Ammon's horn (tissue), 1 donor: ENCODE measurements around the gene RBMXL3.
A peak's percentile ranks its signal among the peaks of the same experiment; 100 is the strongest.
"Not testable (repeated sequence)": the region's sequence is repeated elsewhere in the genome, so short reads cannot be mapped to it uniquely, and the experiment has no call there.

Experiments used
- DNase-seq: peaks from one replicate; pipeline ENCODE4 v3.0.0-alpha.2; 2016; ENCODE audit warnings: low spot score

Gene RBMXL3

DNA sequence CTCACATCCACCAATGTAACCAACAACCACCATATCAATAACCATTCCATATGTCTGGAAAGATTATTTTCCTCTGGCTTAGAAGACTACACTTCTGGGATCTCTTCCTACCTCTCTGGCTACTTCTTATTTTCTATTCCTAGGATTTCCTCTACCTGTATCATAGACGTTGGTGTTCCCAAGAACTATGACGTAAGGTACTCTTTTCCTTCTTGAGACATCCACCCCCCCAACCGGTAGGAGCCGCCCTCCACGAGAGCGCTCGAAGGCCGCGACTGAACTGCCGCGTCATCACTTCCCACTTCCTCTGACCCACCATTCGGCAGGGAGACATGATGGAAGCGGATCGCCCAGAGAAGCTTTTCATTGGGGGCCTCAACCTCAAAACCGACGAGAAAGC lies at the start of gene RBMXL3:
Gene RBMXL3 (plus strand): TSS at position 301 of the 400 bp plus-strand sequence. CDS start 32 bp downstream, at position 333.
- DNase-seq: no peak

DNA sequence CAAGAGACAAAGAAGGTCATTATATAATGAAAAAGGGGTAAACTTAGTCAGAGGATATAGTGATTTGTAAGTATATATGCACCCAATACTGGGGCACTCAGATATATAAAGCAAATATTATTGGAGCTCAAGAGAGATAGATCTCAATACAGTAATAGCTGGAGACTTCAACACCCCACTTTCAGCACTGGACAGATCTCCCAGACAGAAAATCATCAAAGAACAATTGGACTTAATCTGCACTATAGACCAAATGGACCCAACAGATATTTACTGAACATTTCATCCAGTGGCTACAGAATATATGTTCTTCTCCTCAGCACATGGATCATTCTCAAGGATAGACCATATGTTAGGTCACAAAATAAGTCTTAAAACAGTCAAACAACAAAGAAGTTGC lies 47.2 kb upstream of the RBMXL3 start:
- no peak for DNase-seq

- no peak for DNase-seq
Measured at GRCh38 chrX:115147220-115147619, 42.0 kb upstream of the RBMXL3 start.

- DNase-seq: no peak
Measured at GRCh38 chrX:115173181-115173580, 16.0 kb upstream of the RBMXL3 start.

DNA sequence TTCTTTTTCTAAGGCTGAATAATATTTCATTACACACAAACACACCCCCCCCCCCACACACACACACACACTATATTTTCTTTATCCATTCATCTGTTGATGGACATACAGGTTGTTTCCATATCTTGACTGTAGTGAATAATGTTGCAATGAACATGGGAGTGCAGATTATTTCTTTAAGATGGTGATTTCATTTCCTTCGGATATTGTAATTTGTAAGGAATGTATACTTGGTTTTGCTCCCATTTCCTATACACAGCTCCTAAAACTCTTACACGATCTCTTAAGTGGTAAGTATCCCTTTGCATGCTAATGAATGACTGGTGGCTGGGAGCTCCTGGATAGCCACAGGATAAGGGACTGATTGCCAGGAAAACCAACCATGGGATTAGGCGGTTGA lies 14.7 kb upstream of the RBMXL3 start:
- DNase-seq: no peak

DNA sequence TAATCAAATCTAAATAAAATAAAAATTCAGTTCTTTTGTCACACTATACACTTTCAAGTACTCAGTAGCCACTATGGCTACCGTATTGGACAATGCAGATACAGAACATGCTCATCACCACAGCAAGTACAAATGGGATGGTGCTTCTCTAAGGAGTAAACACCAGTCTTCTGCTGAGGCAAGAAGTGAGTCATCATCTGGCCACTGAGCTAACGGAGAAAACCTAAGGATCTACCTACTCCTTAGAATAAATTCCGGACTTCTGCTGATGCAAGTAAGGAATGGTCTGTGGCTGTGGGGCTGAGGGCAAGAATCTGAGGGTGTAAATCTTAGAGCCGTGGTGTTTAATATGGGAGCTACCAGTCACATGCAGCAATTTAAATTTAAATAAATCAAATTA lies 11.3 kb upstream of the RBMXL3 start:
- DNase-seq: no peak

DNA sequence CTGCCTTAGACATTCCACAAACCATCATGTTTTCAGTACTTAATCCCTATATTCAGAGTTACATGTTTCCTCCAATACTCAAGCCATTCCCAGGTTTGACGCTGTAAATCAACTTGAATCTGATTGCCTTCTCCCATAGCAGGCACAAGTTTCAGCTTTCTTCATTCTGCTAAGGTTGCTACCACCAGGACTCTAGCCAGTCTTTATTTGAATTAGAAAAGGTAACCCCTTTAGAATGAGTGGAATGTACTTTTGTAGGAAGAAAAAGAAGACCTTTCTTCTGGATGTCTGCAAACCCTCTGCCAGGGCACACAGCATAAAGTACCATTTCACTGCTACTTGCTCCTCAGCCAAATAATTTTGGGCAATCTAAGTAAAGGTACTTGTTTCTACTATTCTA lies 10.7 kb upstream of the RBMXL3 start:
- no peak for DNase-seq

DNA sequence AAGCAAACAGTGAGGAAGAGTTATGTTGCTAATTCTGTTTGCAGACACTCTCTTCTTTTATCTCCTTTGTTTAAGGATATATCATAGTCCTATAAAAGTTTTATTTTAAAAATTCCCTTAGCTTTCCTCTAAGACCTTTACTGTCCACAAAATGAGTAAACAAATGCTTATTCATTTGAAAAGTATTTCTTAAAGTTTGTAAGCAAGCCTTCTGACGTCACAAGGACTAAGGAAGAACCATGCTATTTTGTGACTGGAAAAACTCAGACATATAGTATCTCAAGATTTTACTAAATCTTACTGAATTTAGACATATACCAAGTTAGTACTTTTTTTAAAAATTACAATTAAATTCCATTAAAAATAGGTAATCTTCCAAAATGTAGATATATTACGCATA lies 5.2 kb upstream of the RBMXL3 start:
- no peak for DNase-seq

GRCh38 chrX:115189646-115190635 lies 731 bp downstream of the RBMXL3 start:
- DNase-seq: no peak

GRCh38 chrX:115190636-115191489 lies 1.7 kb downstream of the RBMXL3 start:
- DNase-seq: no peak

GRCh38 chrX:115191490-115192243 lies 2.5 kb downstream of the RBMXL3 start:
- no peak for DNase-seq

GRCh38 chrX:115192244-115192700 lies 3.1 kb downstream of the RBMXL3 start:
- DNase-seq: no peak

GRCh38 chrX:115204040-115204439 lies 14.8 kb downstream of the RBMXL3 start:
- DNase-seq: no peak

GRCh38 chrX:115209547-115209946 lies 20.3 kb downstream of the RBMXL3 start:
- not testable (repeated sequence) for DNase-seq

GRCh38 chrX:115214151-115214550 lies 24.9 kb downstream of the RBMXL3 start:
- no peak for DNase-seq

- DNase-seq: no peak
Measured at GRCh38 chrX:115214605-115215004, 25.4 kb downstream of the RBMXL3 start.

DNA sequence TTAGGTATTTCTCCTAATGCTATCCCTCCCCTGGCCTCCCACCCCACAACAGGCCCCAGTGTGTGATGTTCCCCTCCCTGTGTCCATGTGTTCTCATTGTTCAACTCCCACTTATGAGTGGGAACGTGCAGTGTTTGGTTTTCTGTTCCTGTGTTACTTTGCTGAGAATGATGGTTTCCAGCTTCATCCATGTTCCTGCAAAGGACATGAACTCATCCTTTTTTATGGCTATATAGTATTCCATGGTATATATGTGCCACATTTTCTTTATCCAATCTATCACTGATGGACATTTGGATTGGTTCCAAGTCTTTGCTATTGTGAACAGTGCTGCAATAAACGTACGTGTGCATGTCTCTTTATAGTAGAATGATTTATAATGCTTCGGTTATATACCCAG lies 28.1 kb downstream of the RBMXL3 start:
- DNase-seq: not testable (repeated sequence)

GRCh38 chrX:115226929-115227328 lies 37.7 kb downstream of the RBMXL3 start:
- peak; percentile 17 for DNase-seq

- DNase-seq: no peak
Measured at GRCh38 chrX:115229337-115230003, 40.3 kb downstream of the RBMXL3 start.

DNA sequence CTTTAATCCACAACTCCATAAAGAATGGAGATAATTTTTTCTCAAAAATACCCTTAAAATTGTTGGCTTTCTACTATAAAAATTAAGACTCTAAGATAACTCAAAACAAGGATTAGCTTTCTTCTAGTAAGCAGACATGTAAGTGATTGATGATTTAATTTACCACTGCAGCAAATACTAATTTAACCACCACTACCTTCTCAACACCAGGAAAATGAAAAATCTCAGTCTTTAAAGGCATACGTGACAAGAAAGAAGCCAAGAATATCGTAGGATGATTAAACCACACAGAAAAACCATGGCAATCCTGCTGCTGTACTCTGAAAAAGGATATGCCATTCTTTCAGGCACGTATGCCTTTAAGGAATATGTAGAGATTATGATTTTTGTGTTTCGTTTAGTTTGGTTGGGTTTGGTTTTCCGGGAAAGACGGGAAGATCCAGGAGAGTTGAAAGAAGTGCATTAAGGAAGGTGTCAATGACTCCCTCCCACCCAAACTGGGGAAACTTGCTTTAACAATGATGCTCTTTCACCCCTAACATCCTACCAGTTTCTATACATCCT lies 43.8 kb downstream of the RBMXL3 start:
- DNase-seq: no peak
